GM10248 (cell line): Measurements from ENCODE around the gene TAPBPL.

Experiments used
- CTCF ChIA-PET: fragments of 300-600 bp; sonication (Branson Sonifier 250); formaldehyde crosslinking; extraction: SDS; loops from one replicate; lab custom pipeline; 2021; ENCODE audit warnings: antibody characterized with exemption; lab: Yijun Ruan, JAX
- POLR2A ChIA-PET: fragments of 350-650 bp; sonication (Branson Sonifier 250); formaldehyde crosslinking; extraction: SDS; loops from one replicate; lab custom pipeline; 2020; ENCODE audit warnings: antibody characterized with exemption; lab: Yijun Ruan, JAX
- DNase-seq: peaks from one replicate; pipeline ENCODE4 v3.0.0; 2012; ENCODE audit errors: extremely low spot score
- CTCF ChIP-seq: IDR thresholded peaks from 2 replicates; pipeline ENCODE4 v1.5.1; 2012; ENCODE audit warnings: mild to moderate bottlenecking, low read depth; ENCODE audit errors: extremely low read depth, missing control alignments, control extremely low read depth

Gene TAPBPL

GRCh38 chr12:6452944-6453630 is 1.2 kb downstream of the TAPBPL start:
- POLR2A ChIA-PET = interaction anchor here (0.6 to 3.2 kb wide), 6 partner anchors 9 to 414 kb away, joined by 3 to 28 read pairs (median 4); partner anchors contain the start of genes GAPDH, TPI1 and VAMP1
- no peak for DNase-seq
- no peak for TF ChIP-seq CTCF

GRCh38 chr12:6457220-6457945 is 5.5 kb downstream of the TAPBPL start:
- POLR2A ChIA-PET = interaction anchor here (0.7 to 1.7 kb wide), 3 partner anchors 10 to 16 kb away, joined by 3 to 5 read pairs (median 4); partner anchors contain the start of gene VAMP1
- DNase-seq = no peak
- CTCF ChIA-PET = interaction anchor here (1.1 to 9.5 kb wide), 6 partner anchors 8 to 41 kb away, joined by 3 to 84 read pairs (median 6); partner anchors contain the start of gene VAMP1
- TF ChIP-seq CTCF = no peak

More at GRCh38 chr12:6452944-6453630, 1.2 kb downstream of the TAPBPL start:
- CTCF ChIA-PET = interaction anchor here (1.2 to 12.1 kb wide), 7 partner anchors 9 to 104 kb away, joined by 3 to 91 read pairs (median 5); partner anchors contain the start of gene VAMP1

DNA sequence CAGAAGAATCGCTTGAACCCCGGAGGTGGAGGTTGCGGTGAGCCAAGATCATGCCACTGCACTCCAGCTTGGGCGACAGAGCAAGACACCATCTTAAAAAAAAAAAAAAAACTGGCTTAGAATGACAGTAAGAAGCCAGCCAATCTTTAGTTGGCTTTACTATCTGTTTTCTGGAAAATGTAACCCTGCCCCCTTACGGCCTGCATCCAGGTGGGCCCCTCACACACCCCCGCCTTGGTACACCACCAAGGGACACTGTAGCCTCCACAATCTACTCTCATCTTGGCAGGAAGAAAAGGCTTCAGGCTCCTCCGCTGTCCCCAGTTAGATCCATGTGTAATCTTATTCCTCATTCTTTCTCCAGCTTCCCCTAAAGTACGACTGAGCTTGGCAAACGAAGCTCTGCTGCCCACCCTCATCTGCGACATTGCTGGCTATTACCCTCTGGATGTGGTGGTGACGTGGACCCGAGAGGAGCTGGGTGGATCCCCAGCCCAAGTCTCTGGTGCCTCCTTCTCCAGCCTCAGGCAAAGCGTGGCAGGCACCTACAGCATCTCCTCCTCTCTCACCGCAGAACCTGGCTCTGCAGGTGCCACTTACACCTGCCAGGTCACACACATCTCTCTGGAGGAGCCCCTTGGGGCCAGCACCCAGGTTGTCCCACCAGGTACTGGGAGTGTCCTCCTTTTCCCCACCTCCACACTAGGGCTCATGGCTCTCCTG is 6.6 kb downstream of the TAPBPL start:
- no peak for DNase-seq
- POLR2A ChIA-PET = interaction anchor here (0.6 to 4.2 kb wide), 6 partner anchors 11 to 35 kb away, joined by 3 to 73 read pairs (median 4); partner anchors contain the start of gene VAMP1
- no peak for TF ChIP-seq CTCF
- CTCF ChIA-PET = interaction anchor here (1.0 to 8.0 kb wide), 6 partner anchors 12 to 34 kb away, joined by 3 to 84 read pairs (median 4); partner anchors contain the start of genes CD27 and VAMP1

- no peak for TF ChIP-seq CTCF
Observed at GRCh38 chr12:6459004-6459337, 7.1 kb downstream of the TAPBPL start.

GRCh38 chr12:6460751-6461371 is 9.0 kb downstream of the TAPBPL start:
- ChIA-PET CTCF (interaction anchor here (1.1 to 8.0 kb wide), 12 partner anchors 9 to 102 kb away, joined by 3 to 84 read pairs (median 6); partner anchors contain the start of genes CD27, TAPBPL and VAMP1), POLR2A (interaction anchor here (0.5 to 4.2 kb wide), 8 partner anchors 8 to 244 kb away, joined by 3 to 73 read pairs (median 6); partner anchors contain the start of genes TAPBPL and VAMP1)
- TF ChIP-seq CTCF = no peak
- no peak for DNase-seq

More at GRCh38 chr12:6459004-6459337, 7.1 kb downstream of the TAPBPL start:
- no peak for DNase-seq
- POLR2A ChIA-PET = interaction anchor here (1.0 to 4.2 kb wide), 3 partner anchors 11 to 35 kb away, joined by 3 to 73 read pairs (median 4); partner anchors contain the start of gene VAMP1
- CTCF ChIA-PET = interaction anchor here (1.0 to 8.0 kb wide), 6 partner anchors 11 to 35 kb away, joined by 3 to 84 read pairs (median 4); partner anchors contain the start of genes CD27 and VAMP1
